ENCODE data around the gene AKAP13. TPM values are rescaled to one million over a fixed set of nuclear protein-coding genes. Genes with fewer than 3 reads are reported as not detected.

AKAP13 gene
- polyA plus RNA-seq, 1 experiment, result 13.6 TPM

- no peak for DNase-seq (ENCODE audit: low read depth)
- TF ChIP-seq CTCF (IDR thresholded peaks at IDR 0.05; ENCODE audit: insufficient read depth, low read depth, low read length), result no peak
- Histone ChIP-seq H3K4me3 (ENCODE audit: low read depth, low read length) (no peak overlapping the region), H3K36me3 (ENCODE audit: control insufficient read depth, insufficient read depth, low read length) (no peaks in the 10 kb centered on the region), H3K27me3 (ENCODE audit: control insufficient read depth, insufficient read depth, low read length) (no peaks in the 10 kb centered on the region)
- ChIA-PET POLR2A (no interaction called here), CTCF (no interaction called here)
These were observed 392.3 kb downstream of the AKAP13 start for GRCh38 chr15:85772668-85773067.

DNA sequence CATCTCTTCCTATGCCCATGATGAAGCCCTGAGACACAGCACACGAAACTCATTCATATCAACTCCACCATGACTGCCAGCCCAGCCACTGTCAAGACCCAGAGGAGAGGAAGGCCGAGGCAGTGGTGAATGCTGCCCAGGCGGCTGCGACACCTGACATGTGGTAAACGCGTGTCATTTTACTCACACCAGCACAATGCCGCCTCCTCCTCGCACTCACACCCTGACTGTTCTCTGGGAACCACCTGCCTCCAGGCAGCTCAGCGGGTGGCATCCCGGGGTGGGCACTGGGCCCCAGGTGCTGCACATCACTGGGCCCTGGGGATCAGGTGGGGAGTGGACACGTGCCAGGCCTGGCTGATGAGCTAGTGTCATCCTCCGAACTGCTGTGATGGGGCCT is 392.8 kb downstream of the AKAP13 start:
- POLR2A ChIA-PET, result no interaction called here

GRCh38 chr15:85773970-85774369 is 393.6 kb downstream of the AKAP13 start:
- ChIA-PET CTCF (interaction anchor here (1.3 kb wide), 1 partner anchor 58 kb away, joined by 4 read pairs; no protein-coding TSS in a partner anchor), POLR2A (no interaction called here)
- H3K27me3 ChIP-seq (ENCODE audit: control insufficient read depth, insufficient read depth, low read length), result no peaks in the 10 kb centered on the region
- no peak overlapping the region for H3K4me3 ChIP-seq (ENCODE audit: low read depth, low read length)
- no peaks in the 10 kb centered on the region for H3K36me3 ChIP-seq (ENCODE audit: control insufficient read depth, insufficient read depth, low read length)
- no peak for TF ChIP-seq CTCF (IDR thresholded peaks at IDR 0.05; ENCODE audit: insufficient read depth, low read depth, low read length)
- DNase-seq (ENCODE audit: low read depth), result no peak

More for the DNA sequence above, 392.8 kb downstream of the AKAP13 start:
- Histone ChIP-seq H3K27me3 (ENCODE audit: control insufficient read depth, insufficient read depth, low read length) (no peaks in the 10 kb centered on the region), H3K4me3 (ENCODE audit: low read depth, low read length) (no peak overlapping the region), H3K36me3 (ENCODE audit: control insufficient read depth, insufficient read depth, low read length) (no peaks in the 10 kb centered on the region)
- TF ChIP-seq CTCF (IDR thresholded peaks at IDR 0.05; ENCODE audit: insufficient read depth, low read depth, low read length), result no peak
- no peak for DNase-seq (ENCODE audit: low read depth)
- CTCF ChIA-PET, result interaction anchor here (0.5 kb wide), 1 partner anchor 81 kb away, joined by 3 read pairs; no protein-coding TSS in a partner anchor

DNA sequence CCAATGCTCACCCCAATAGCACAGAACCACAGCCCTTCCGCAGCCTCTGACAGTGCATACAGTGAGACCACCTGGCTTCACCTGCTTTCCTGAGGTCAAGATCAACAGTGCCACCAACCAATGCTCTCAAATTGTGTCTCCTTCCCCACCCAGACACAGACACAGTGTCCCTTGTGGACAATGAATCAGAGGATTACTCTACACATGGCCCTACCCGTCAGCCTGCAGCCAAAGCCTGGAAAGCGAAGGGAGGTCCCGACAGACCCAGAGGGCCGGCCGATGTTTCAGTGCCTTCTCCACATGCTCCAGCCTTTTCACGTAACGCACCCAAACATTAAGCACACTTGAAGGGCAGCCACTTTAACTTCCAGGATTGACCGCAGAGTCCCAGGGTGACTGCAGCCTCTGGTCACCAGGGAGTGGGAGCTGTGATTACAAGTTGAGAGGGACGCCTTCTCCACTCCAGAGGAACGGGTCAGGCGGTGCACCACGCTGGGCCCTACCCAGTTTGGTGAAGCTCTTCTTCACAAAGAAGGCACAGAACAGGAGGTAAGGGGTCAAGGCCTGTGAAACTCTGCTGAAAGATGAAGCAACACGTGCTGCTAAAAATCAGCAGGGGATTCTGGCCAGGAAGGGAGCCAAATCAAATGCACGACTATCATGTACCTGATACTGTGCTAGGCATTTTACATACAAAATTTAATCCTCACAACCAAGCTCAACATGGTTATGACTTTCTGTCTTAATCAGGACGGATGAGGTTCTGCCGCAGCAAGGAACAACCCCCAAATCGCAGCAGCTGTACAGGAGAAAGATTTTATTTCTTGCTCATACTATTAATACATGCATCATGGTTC is 397.1 kb downstream of the AKAP13 start:
- POLR2A ChIA-PET, result no interaction called here
- Histone ChIP-seq H3K4me3 (ENCODE audit: low read depth, low read length) (no peak overlapping the region), H3K27me3 (ENCODE audit: control insufficient read depth, insufficient read depth, low read length) (no peaks in the 10 kb centered on the region), H3K36me3 (ENCODE audit: control insufficient read depth, insufficient read depth, low read length) (no peaks in the 10 kb centered on the region)
- DNase-seq (ENCODE audit: low read depth), result no peak
- TF ChIP-seq CTCF (IDR thresholded peaks at IDR 0.05; ENCODE audit: insufficient read depth, low read depth, low read length), result no peak
- CTCF ChIA-PET, result interaction anchor here (0.5 to 1.6 kb wide), 2 partner anchors 13 to 32 kb away, joined by 5 read pairs; no protein-coding TSS in a partner anchor

DNA sequence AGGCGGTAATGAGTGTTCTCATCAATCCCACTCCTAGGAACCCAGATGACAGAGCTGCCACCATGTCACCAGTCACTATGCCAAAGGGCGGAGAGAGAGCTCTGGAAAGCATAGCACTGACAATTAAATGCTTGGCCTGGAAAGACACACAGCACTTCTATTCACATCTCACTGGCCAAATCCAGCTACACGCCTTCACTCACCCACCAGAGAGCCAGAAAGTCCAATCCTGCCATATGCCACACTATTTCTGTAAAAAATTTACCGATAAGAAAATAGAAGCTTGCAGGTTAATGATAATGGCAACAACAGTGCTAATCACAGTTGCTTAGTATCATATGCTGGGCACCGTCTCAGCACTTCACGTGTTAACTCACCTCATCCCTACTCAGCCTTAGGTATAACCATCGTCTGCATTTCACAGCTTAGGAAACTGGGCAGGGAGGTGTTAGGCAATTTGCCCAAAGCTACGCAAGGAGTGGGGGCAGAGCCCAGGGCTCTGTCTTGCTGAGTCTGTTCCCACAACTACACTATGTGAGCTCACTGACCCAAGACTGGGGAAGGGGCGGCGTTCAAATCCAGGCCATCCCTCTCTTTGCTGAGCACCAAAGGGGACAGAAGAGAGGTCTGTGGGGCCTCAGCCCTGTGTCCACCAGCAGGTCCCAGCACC is 397.8 kb downstream of the AKAP13 start:
- TF ChIP-seq CTCF (IDR thresholded peaks at IDR 0.05; ENCODE audit: insufficient read depth, low read depth, low read length), result no peak
- Histone ChIP-seq H3K36me3 (ENCODE audit: control insufficient read depth, insufficient read depth, low read length) (no peaks in the 10 kb centered on the region), H3K4me3 (ENCODE audit: low read depth, low read length) (no peak overlapping the region), H3K27me3 (ENCODE audit: control insufficient read depth, insufficient read depth, low read length) (no peaks in the 10 kb centered on the region)
- ChIA-PET CTCF (interaction anchor here (1.0 to 1.6 kb wide), 3 partner anchors 12 to 52 kb away, joined by 3 to 5 read pairs (median 4); no protein-coding TSS in a partner anchor), POLR2A (interaction anchor here (0.6 kb wide), 1 partner anchor 65 kb away, joined by 4 read pairs; no protein-coding TSS in a partner anchor)
- DNase-seq (ENCODE audit: low read depth), result no peak

All from BJ (cell line).